Measurements from ENCODE around the gene DACH1. TPM values are rescaled to one million over a fixed set of nuclear protein-coding genes. Genes with fewer than 3 reads are reported as not detected.
A peak's percentile ranks its signal among the peaks of the same experiment; 100 is the strongest.

Gene DACH1
- total and polyA plus RNA-seq, 2 donors (not counting 3 experiments of a cell fraction or from before 2014, with no cell fraction given) = 8.6 to 28.3 TPM

DNA sequence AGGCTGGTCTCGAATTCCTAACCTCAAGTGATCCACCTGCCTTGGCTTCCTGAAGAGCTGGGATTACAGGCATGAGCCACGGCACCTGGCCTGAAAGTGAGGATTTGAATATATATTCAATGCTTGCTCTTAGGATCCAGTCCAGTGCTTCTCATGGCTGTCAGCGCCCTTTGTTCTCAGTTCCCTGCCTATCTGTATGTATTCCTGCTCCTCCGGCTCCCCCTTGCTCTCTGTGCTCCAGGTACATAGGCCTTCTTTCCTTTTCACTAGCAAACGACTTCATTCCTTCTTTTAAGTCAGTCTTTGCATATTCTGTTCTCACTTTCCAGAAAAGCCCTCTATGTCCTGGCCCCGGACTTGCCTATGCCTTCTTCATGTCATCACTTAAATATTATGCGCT is 232.8 kb downstream of the DACH1 start:
- no peak overlapping the region for H3K27ac ChIP-seq (ENCODE audit: insufficient read depth, low read depth, low read length)
- H3K9me1 ChIP-seq (replicated peaks; ENCODE audit: control insufficient read depth, extremely low read depth, insufficient read depth, low read length) = no peaks in the 10 kb centered on the region
- no peaks in the 10 kb centered on the region for H4K20me1 ChIP-seq (replicated peaks; ENCODE audit: control insufficient read depth, extremely low read depth, insufficient read depth, low read length)
- no peak overlapping the region for H3K4me3 ChIP-seq (replicated peaks in 1 of 3; ENCODE audit: insufficient read depth in 1 of 3, low read depth in 1 of 3, low read length in 3 of 3)
- H3K4me1 ChIP-seq (ENCODE audit: control insufficient read depth, extremely low read depth, insufficient read depth, low read length) = peaks cover 27% of the 10 kb centered on the region
- CTCF ChIA-PET = interaction anchor here (1.9 kb wide), 1 partner anchor 9 kb away, joined by 7 read pairs; no protein-coding TSS in a partner anchor
- POLR2A ChIA-PET = no interaction called here
- no TSS peak for BruUV-seq (replicated peaks)
- H3K27me3 ChIP-seq (ENCODE audit: control insufficient read depth in 2 of 2, insufficient read depth in 2 of 2, low read length in 2 of 2) = no peaks in the 10 kb centered on the region
- no peak for DNase-seq (ENCODE audit: low read depth, low spot score)
- no peak overlapping the region for H3K9ac ChIP-seq (replicated peaks; ENCODE audit: extremely low read depth, insufficient read depth, low read length)
- intact Hi-C loops (cut with micrococcal nuclease) (no loop called here), dilution Hi-C loops (cut with MboI; ENCODE audit: extremely low pct_ligation_motif_present, low sequenced_read_pairs) (no loop called here)
- no peaks in the 10 kb centered on the region for H3K9me3 ChIP-seq (replicated peaks; ENCODE audit: control insufficient read depth, insufficient read depth, low read length)
- no peaks in the 10 kb centered on the region for H3K36me3 ChIP-seq (ENCODE audit: control insufficient read depth in 2 of 2, extremely low read depth in 1 of 2, insufficient read depth in 2 of 2, low read length in 2 of 2)
- TF ChIP-seq GATA2 (IDR thresholded peaks at IDR 0.05; ENCODE audit: insufficient read depth, insufficient read length, low read depth, low read length) (no peak), EZH2 (IDR thresholded peaks at IDR 0.05; ENCODE audit: borderline replicate concordance, low read depth, low read length, severe bottlenecking) (no peak), MYC (IDR thresholded peaks at IDR 0.05; ENCODE audit: low read depth, low read length) (no peak), POLR2AphosphoS5 (IDR thresholded peaks at IDR 0.05; ENCODE audit: insufficient read depth, low read depth, low read length) (no peak), JUN (IDR thresholded peaks at IDR 0.05; ENCODE audit: borderline replicate concordance, insufficient read depth, insufficient read length, low read depth) (no peak)
- TF ChIP-seq, protein P1, sequence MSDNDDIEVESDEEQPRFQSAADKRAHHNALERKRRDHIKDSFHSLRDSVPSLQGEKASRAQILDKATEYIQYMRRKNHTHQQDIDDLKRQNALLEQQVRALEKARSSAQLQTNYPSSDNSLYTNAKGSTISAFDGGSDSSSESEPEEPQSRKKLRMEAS (IDR thresholded peaks at IDR 0.05; ENCODE audit: insufficient read depth, insufficient read length) = no peak
- TF ChIP-seq, protein P2, sequence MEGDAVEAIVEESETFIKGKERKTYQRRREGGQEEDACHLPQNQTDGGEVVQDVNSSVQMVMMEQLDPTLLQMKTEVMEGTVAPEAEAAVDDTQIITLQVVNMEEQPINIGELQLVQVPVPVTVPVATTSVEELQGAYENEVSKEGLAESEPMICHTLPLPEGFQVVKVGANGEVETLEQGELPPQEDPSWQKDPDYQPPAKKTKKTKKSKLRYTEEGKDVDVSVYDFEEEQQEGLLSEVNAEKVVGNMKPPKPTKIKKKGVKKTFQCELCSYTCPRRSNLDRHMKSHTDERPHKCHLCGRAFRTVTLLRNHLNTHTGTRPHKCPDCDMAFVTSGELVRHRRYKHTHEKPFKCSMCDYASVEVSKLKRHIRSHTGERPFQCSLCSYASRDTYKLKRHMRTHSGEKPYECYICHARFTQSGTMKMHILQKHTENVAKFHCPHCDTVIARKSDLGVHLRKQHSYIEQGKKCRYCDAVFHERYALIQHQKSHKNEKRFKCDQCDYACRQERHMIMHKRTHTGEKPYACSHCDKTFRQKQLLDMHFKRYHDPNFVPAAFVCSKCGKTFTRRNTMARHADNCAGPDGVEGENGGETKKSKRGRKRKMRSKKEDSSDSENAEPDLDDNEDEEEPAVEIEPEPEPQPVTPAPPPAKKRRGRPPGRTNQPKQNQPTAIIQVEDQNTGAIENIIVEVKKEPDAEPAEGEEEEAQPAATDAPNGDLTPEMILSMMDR (IDR thresholded peaks at IDR 0.05; ENCODE audit: extremely low read depth in 1 of 2, insufficient read depth in 1 of 2, low read depth in 1 of 2, low read length in 2 of 2) = no peak
- H3K79me2 ChIP-seq (ENCODE audit: control insufficient read depth, insufficient read depth, low read length) = no peaks in the 10 kb centered on the region
- peak; percentile 33 for FAIRE-seq
- H2AFZ ChIP-seq (ENCODE audit: low read depth, low read length) = no peak overlapping the region
- H3K4me2 ChIP-seq (ENCODE audit: insufficient read depth, low read length) = no peak overlapping the region

Data from endothelial cell of umbilical vein (primary cell).